AG04449 (cell line): ENCODE measurements around the gene UBE2L5.
A peak's percentile ranks its signal among the peaks of the same experiment; 100 is the strongest.

Experiments used
- CTCF ChIA-PET: fragments of 350-600 bp; formaldehyde crosslinking; extraction: SDS; loops from one replicate; lab custom pipeline; 2021; ENCODE audit warnings: antibody characterized with exemption; lab: Yijun Ruan, JAX
- POLR2A ChIA-PET: fragments of 400-600, 350-600 bp; formaldehyde crosslinking; extraction: SDS; loops from one replicate; lab custom pipeline; 2020; ENCODE audit warnings: antibody characterized with exemption, inconsistent platforms; lab: Yijun Ruan, JAX
- DNase-seq: peaks from one replicate; pipeline ENCODE4 v3.0.0-alpha.2; 2010; ENCODE audit warnings: low read depth, low spot score
- H3K4me3 ChIP-seq: 2 replicates; pipeline ENCODE4 v1.5.1; 2011; ENCODE audit warnings: low read depth, mild to moderate bottlenecking, control low read depth, low read length
- CTCF ChIP-seq: IDR thresholded peaks from one replicate; pipeline ENCODE4 v1.5.1; 2011; ENCODE audit warnings: mild to moderate bottlenecking, moderate library complexity, low read length, control low read depth, inconsistent platforms; ENCODE audit not compliant: insufficient read depth; ENCODE audit errors: missing control alignments

The UBE2L5 gene

GRCh38 chr13:30415430-30416030, 6.8 kb upstream of the UBE2L5 start:
- TF ChIP-seq CTCF, result no peak
- ChIA-PET CTCF (interaction anchor here (1.1 to 1.4 kb wide), 3 partner anchors 10 to 283 kb away, joined by 3 to 5 read pairs (median 3); no protein-coding TSS in a partner anchor), POLR2A (no interaction called here)
- no peak for DNase-seq
- H3K4me3 ChIP-seq, result no peak overlapping the region

GRCh38 chr13:30416471-30416870, 5.8 kb upstream of the UBE2L5 start:
- no peak overlapping the region for H3K4me3 ChIP-seq
- POLR2A ChIA-PET, result no interaction called here
- CTCF ChIA-PET, result interaction anchor here (0.6 to 1.1 kb wide), 2 partner anchors 13 to 451 kb away, joined by 3 read pairs; no protein-coding TSS in a partner anchor
- DNase-seq, result no peak
- TF ChIP-seq CTCF, result no peak

- ChIA-PET POLR2A (no interaction called here), CTCF (interaction anchor here (1.1 to 1.6 kb wide), 2 partner anchors 8 to 10 kb away, joined by 3 to 9 read pairs; no protein-coding TSS in a partner anchor)
- no peak for DNase-seq
- no peak for TF ChIP-seq CTCF
- H3K4me3 ChIP-seq, result no peak overlapping the region
These were observed 4.1 kb upstream of the UBE2L5 start for GRCh38 chr13:30418075-30418716.

- no peak for TF ChIP-seq CTCF
- CTCF ChIA-PET, result interaction anchor here (0.9 to 1.6 kb wide), 3 partner anchors 11 kb away, joined by 3 to 9 read pairs (median 5); no protein-coding TSS in a partner anchor
- no peak for DNase-seq
- POLR2A ChIA-PET, result no interaction called here
- no peak overlapping the region for H3K4me3 ChIP-seq
These were observed 3.4 kb upstream of the UBE2L5 start for GRCh38 chr13:30418717-30419459.

GRCh38 chr13:30421093-30422053, 920 bp upstream of the UBE2L5 start:
- ChIA-PET POLR2A (interaction anchor here (0.7 to 1.0 kb wide), 3 partner anchors 44 to 279 kb away, joined by 3 to 4 read pairs (median 3); partner anchors contain the start of gene HMGB1), CTCF (interaction anchor here (0.9 to 1.0 kb wide), 2 partner anchors 12 to 14 kb away, joined by 4 to 5 read pairs; no protein-coding TSS in a partner anchor)
- TF ChIP-seq CTCF, result no peak
- no peak for DNase-seq
- H3K4me3 ChIP-seq, result peak overlapping the region; percentile 60
